ENCODE results near the gene MBLAC2.

Gene MBLAC2

GRCh38 chr5:90483206-90483605 lies 8.6 kb upstream of the MBLAC2 start:
- no peaks in the 10 kb centered on the region for H3K27me3 Mint-ChIP-seq (ENCODE audit: low read depth)
- H3K36me3 Mint-ChIP-seq (ENCODE audit: low read depth): no peaks in the 10 kb centered on the region
- no peak overlapping the region for H3K27ac Mint-ChIP-seq
- H3K9me3 Mint-ChIP-seq: no peaks in the 10 kb centered on the region
- TF ChIP-seq CTCF (IDR thresholded peaks at IDR 0.05; ENCODE audit: unreplicated experiment in 3 of 3): no peak
- H3K4me3 Mint-ChIP-seq: no peak overlapping the region
- no peaks in the 10 kb centered on the region for H3K4me1 Mint-ChIP-seq

GRCh38 chr5:90480699-90481098 lies 6.1 kb upstream of the MBLAC2 start:
- Mint-ChIP-seq H3K4me1 (no peaks in the 10 kb centered on the region), H3K36me3 (ENCODE audit: low read depth) (no peaks in the 10 kb centered on the region), H3K27me3 (ENCODE audit: low read depth) (no peaks in the 10 kb centered on the region), H3K9me3 (no peaks in the 10 kb centered on the region), H3K27ac (no peak overlapping the region), H3K4me3 (no peak overlapping the region)
- TF ChIP-seq CTCF (IDR thresholded peaks at IDR 0.05; ENCODE audit: unreplicated experiment in 3 of 3): no peak

GRCh38 chr5:90479611-90480385 lies 5.2 kb upstream of the MBLAC2 start:
- Mint-ChIP-seq H3K4me3 (no peak overlapping the region), H3K27ac (no peak overlapping the region), H3K9me3 (no peaks in the 10 kb centered on the region), H3K36me3 (ENCODE audit: low read depth) (no peaks in the 10 kb centered on the region), H3K4me1 (peaks cover 8% of the 10 kb centered on the region), H3K27me3 (ENCODE audit: low read depth) (peaks cover 3% of the 10 kb centered on the region)
- TF ChIP-seq CTCF (IDR thresholded peaks at IDR 0.05; ENCODE audit: unreplicated experiment in 3 of 3): no peak

GRCh38 chr5:90477621-90478215 lies 3.1 kb upstream of the MBLAC2 start:
- Mint-ChIP-seq H3K4me1 (peaks cover 16% of the 10 kb centered on the region), H3K9me3 (no peaks in the 10 kb centered on the region), H3K36me3 (ENCODE audit: low read depth) (no peaks in the 10 kb centered on the region), H3K4me3 (no peak overlapping the region), H3K27me3 (ENCODE audit: low read depth) (peaks cover 5% of the 10 kb centered on the region), H3K27ac (no peak overlapping the region)
- TF ChIP-seq CTCF (IDR thresholded peaks at IDR 0.05; ENCODE audit: unreplicated experiment in 3 of 3): no peak

GRCh38 chr5:90477073-90477472 lies 2.5 kb upstream of the MBLAC2 start:
- no peak for TF ChIP-seq CTCF (IDR thresholded peaks at IDR 0.05; ENCODE audit: unreplicated experiment in 3 of 3)
- Mint-ChIP-seq H3K36me3 (ENCODE audit: low read depth) (no peaks in the 10 kb centered on the region), H3K4me1 (peaks cover 19% of the 10 kb centered on the region), H3K27me3 (ENCODE audit: low read depth) (peaks cover 5% of the 10 kb centered on the region), H3K9me3 (no peaks in the 10 kb centered on the region), H3K4me3 (no peak overlapping the region), H3K27ac (no peak overlapping the region)

GRCh38 chr5:90476391-90476790 lies 1.8 kb upstream of the MBLAC2 start:
- H3K9me3 Mint-ChIP-seq: no peaks in the 10 kb centered on the region
- no peak for TF ChIP-seq CTCF (IDR thresholded peaks at IDR 0.05; ENCODE audit: unreplicated experiment in 3 of 3)
- H3K36me3 Mint-ChIP-seq (ENCODE audit: low read depth): no peaks in the 10 kb centered on the region
- H3K4me1 Mint-ChIP-seq: peaks cover 19% of the 10 kb centered on the region
- H3K27me3 Mint-ChIP-seq (ENCODE audit: low read depth): peaks cover 5% of the 10 kb centered on the region
- no peak overlapping the region for H3K4me3 Mint-ChIP-seq
- no peak overlapping the region for H3K27ac Mint-ChIP-seq
